Neutrophil (primary cell): ENCODE results near the gene PAQR8.

Source experiments
- H3K27ac ChIP-seq: fragments of 200-600 bp; sonication (generic); 2 replicates; pipeline ENCODE4 v1.5.1; 2016; ENCODE audit warnings: mild to moderate bottlenecking, moderate library complexity
- H3K27me3 ChIP-seq: fragments of 200-600 bp; sonication (generic); 2 replicates; pipeline ENCODE4 v1.6.0; 2016; ENCODE audit warnings: mild to moderate bottlenecking
- H3K36me3 ChIP-seq: fragments of 200-600 bp; sonication (generic); 2 replicates; pipeline ENCODE4 v1.5.1; 2017
- H3K4me1 ChIP-seq, 2 experiments: fragments of 200-600 bp in 1 of 2; sonication (generic) in 1 of 2; 1 replicate in 1 of 2; 2 replicates in 1 of 2; pipeline versions ENCODE4 v1.5.1 to v1.6.1; 2013 to 2016; ENCODE audit warnings: low read depth in 1 of 2, low read length in 1 of 2, mild to moderate bottlenecking in 1 of 2, moderate library complexity in 1 of 2; ENCODE audit not compliant: control insufficient read depth in 1 of 2, insufficient read depth in 1 of 2
- H3K4me3 ChIP-seq, 2 experiments: fragments of 200-600 bp in 1 of 2; sonication (generic) in 1 of 2; 1 replicate in 1 of 2; 2 replicates in 1 of 2; pipeline ENCODE4 v1.5.1; 2013 to 2016; ENCODE audit warnings: low read depth in 1 of 2, low read length in 1 of 2, mild to moderate bottlenecking in 1 of 2, moderate library complexity in 1 of 2
- H3K9me3 ChIP-seq: fragments of 200-600 bp; sonication (generic); 2 replicates; pipeline ENCODE4 v1.5.1; 2016
- CTCF ChIP-seq: fragments of 200-600 bp; sonication (generic); IDR thresholded peaks from 2 replicates; pipeline ENCODE4 v1.5.1; 2016; ENCODE audit warnings: antibody characterized with exemption

PAQR8 gene

GRCh38 chr6:52324189-52324588 lies 37.8 kb upstream of the PAQR8 start:
- H3K9me3 ChIP-seq: no peaks in the 10 kb centered on the region
- TF ChIP-seq CTCF: no peak

GRCh38 chr6:52325695-52326471 lies 36.1 kb upstream of the PAQR8 start:
- no peaks in the 10 kb centered on the region for H3K27me3 ChIP-seq
- H3K4me1 ChIP-seq: peaks cover 12 to 13% of the 10 kb centered on the region in 2 experiments
- no peak for TF ChIP-seq CTCF
- H3K4me3 ChIP-seq: no peak overlapping the region
- H3K27ac ChIP-seq: no peak overlapping the region
- no peaks in the 10 kb centered on the region for H3K36me3 ChIP-seq
- no peaks in the 10 kb centered on the region for H3K9me3 ChIP-seq

More at GRCh38 chr6:52324189-52324588, 37.8 kb upstream of the PAQR8 start:
- H3K4me1 ChIP-seq: no peaks in the 10 kb centered on the region
- no peaks in the 10 kb centered on the region for H3K27me3 ChIP-seq
- no peak overlapping the region for H3K27ac ChIP-seq
- H3K4me3 ChIP-seq: no peak overlapping the region
- H3K36me3 ChIP-seq: no peaks in the 10 kb centered on the region

GRCh38 chr6:52326540-52327364 lies 35.2 kb upstream of the PAQR8 start:
- no peaks in the 10 kb centered on the region for H3K36me3 ChIP-seq
- no peak overlapping the region for H3K4me3 ChIP-seq
- H3K27me3 ChIP-seq: no peaks in the 10 kb centered on the region
- H3K4me1 ChIP-seq: peaks cover 21% of the 10 kb centered on the region in 2 experiments
- no peak overlapping the region for H3K27ac ChIP-seq
- H3K9me3 ChIP-seq: no peaks in the 10 kb centered on the region
- TF ChIP-seq CTCF: no peak

- no peak overlapping the region for H3K27ac ChIP-seq
- H3K4me3 ChIP-seq: no peak overlapping the region
- no peak for TF ChIP-seq CTCF
- no peaks in the 10 kb centered on the region for H3K27me3 ChIP-seq
- peaks cover 33 to 34% of the 10 kb centered on the region in 2 experiments for H3K4me1 ChIP-seq
- H3K9me3 ChIP-seq: no peaks in the 10 kb centered on the region
- no peaks in the 10 kb centered on the region for H3K36me3 ChIP-seq
These were observed 33.7 kb upstream of the PAQR8 start for GRCh38 chr6:52328303-52328662.

- Histone ChIP-seq H3K27ac (no peak overlapping the region), H3K9me3 (no peaks in the 10 kb centered on the region), H3K4me1 (peaks cover 37 to 38% of the 10 kb centered on the region in 2 experiments), H3K36me3 (no peaks in the 10 kb centered on the region), H3K27me3 (no peaks in the 10 kb centered on the region), H3K4me3 (no peak overlapping the region)
- no peak for TF ChIP-seq CTCF
These were observed 33.2 kb upstream of the PAQR8 start for GRCh38 chr6:52328729-52329128.
